8988T (cell line): ENCODE results near the gene ATF4.
"Not testable (repeated sequence)": the region's sequence is repeated elsewhere in the genome, so short reads cannot be mapped to it uniquely, and the experiment has no call there.

Source experiments
- DNase-seq: peaks from one replicate; pipeline ENCODE4 v3.0.0; 2011

The ATF4 gene

DNA sequence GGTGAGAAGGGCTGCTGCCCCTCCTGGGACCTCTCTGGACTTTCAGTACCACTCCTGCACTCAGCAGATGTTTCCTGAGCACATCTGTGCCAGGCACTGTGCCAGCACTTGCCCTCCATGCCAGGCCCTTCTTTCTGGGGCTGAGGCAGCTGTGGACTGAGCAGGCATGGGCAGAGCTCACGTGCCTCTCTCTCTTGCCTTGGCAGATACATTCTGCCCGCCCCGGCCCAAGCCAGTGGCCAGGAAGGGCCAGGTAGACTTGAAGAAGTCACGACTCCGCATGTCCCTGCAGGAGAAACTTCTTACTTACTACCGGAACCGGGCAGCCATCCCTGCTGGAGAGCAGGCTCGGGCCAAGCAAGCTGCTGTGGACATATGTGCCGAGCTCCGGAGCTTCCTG lies 8.3 kb upstream of the ATF4 start:
- DNase-seq, result no peak

DNA sequence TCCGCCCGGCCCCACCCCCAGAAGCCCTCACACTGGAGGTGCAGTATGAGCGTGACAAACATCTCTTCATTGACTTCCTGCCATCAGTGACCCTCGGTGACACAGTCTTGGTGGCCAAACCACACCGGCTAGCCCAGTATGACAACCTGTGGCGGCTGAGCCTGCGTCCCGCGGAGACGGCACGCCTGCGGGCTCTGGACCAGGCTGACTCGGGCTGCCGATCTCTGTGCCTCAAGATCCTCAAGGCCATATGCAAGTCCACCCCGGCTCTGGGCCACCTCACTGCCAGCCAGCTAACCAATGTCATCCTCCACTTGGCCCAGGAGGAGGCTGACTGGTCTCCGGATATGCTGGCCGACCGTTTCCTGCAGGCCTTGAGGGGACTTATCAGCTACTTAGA lies 6.6 kb upstream of the ATF4 start:
- DNase-seq, result no peak

DNA sequence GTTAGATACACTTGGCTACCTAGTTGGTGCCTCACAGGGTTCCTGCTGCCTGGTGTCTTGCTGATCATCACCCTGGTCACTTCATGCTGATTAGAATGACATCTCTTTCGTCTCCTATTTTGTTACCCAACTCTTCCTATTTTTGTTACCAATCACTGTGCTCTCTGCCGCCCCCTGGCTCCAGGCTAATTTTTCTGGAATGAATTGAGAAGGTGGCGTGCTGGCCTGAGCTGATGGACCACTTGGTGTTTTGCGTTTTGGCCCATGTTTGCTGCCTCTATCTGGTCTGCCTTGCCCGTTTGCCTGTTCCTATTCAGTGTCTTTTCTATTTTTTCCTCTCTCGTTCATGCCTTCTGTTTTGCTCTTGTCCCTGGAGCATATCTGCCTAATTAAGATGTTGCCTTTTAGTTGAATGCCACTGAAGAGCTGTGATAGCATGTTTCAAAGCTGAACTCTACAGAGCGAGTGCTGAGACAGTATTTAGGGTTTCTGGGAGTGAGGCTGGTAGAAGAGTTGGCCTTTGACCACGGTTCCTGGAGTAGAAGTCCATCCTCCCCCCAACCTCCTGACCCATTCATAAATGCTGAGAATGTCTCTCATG lies 5.9 kb upstream of the ATF4 start:
- DNase-seq, result no peak

- DNase-seq, result no peak
Observed at GRCh38 chr22:39515266-39516050, 4.9 kb upstream of the ATF4 start.

DNA sequence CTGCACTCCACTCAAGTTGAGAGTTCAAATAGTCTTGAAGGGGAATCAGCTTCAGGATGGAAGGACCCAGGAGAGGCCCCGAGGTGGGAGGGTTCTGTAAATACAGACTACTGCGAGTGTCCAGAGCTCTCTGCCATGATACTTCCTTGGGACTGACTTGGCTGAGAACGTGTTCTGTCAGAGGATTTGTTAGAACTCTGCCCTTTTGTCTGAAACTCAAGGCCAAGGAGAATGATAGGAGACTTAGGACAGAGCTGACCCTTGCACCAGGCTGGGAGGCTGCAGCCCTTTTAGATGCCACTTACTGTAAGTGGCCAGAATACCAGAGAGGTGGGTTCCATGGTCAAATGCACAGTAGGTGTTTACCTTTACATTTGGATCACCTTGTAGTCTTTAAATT lies 2.9 kb upstream of the ATF4 start:
- no peak for DNase-seq

- DNase-seq, result no peak
Observed at GRCh38 chr22:39518144-39518786, 2.1 kb upstream of the ATF4 start.

DNA sequence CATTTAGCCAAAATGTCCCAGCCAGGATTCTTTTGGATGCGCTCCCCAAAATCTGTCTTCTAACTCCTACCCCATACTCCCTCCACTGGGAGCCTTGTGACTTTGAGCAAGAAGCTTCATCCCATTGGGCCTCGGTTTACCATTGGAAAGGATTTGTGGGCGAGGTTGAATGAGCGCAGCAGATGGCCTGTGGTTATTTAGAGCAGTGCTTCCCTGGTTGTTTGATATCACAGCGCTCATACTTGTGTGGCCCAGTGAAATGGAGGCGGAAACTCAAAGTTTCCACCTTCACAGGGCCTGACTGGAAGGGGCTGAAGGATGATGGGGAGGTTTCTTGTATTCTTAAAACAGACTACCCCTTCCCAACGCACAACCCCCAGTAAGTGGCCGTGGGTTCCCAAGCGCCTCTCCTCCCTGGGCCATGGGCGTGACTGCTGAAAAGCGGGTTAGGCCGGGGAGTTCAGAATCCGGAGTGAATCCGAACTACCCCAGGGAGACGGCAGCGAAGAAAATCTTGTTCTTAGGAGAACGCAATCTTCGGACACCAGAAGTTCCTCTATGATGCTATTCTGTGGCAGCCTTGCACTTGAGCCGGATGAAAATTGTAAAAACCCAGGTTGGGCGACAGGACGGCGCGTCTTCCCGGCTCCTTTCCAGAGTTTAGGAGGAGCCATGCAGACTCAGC lies 1.2 kb upstream of the ATF4 start:
- no peak for DNase-seq

DNA sequence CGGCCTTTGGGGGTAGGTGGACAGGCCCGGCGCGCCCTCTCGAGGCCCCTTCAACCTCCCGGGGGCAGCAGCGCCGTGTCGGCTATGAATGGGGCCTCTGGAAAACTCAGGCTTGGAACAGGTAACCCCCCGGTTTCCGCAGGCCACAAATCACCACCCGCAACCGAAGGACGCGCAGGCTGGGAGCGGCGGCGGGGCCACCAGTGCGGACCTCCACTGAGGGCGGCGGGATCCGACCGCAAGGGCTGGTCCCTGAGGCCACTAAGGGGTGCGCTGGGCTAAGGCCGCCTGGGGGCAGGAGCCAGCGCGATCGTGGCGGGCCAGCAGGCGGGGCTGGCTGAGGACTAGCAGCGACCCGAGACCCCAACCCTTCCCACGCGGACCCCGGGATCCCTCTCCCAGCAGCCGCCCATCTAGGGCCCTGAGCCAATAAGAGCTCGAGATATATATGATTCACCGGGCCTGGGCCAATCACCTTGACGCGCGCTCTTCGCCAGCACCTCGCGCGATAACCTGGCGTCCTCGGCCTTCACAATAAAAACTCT lies 609 bp upstream of the ATF4 start:
- DNase-seq, result peak; percentile 93

GRCh38 chr22:39521106-39521885 lies 934 bp downstream of the ATF4 start:
- not testable (repeated sequence) for DNase-seq

DNA sequence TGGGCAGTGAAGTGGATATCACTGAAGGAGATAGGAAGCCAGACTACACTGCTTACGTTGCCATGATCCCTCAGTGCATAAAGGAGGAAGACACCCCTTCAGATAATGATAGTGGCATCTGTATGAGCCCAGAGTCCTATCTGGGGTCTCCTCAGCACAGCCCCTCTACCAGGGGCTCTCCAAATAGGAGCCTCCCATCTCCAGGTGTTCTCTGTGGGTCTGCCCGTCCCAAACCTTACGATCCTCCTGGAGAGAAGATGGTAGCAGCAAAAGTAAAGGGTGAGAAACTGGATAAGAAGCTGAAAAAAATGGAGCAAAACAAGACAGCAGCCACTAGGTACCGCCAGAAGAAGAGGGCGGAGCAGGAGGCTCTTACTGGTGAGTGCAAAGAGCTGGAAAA lies 1.7 kb downstream of the ATF4 start:
- DNase-seq, result not testable (repeated sequence)

GRCh38 chr22:39522567-39523300 lies 2.4 kb downstream of the ATF4 start:
- no peak for DNase-seq

DNA sequence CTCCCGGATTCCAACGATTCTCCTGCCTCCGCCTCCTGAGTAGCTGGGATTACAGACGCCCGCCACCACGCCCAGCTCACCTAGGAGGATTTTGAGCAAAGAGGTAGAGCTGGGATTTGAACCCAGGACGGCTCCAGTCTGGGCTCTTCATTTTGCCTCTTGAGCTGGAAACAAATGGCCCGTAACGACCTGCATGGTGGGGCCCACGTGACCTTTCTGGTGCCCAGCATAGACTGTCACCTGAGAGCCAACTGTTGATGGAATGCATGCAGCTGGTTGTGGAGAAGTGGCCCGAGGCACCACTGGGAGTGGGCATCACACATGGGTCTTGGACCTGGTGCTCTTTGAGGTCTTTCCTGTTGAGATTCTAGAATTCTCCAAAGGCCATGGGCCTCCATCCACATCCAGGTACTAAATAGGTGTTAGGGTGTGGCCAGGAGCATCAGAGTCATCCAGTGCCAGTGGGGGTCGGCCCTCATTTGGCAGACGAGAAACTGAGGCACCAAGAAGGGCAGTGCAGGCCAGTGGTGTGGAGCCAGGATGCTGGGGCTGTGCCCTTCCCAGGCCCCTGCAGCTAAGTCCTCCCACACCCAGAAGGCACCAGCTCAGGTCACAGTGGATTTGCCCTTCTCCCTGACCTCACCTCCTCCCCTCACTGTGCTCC lies 3.9 kb downstream of the ATF4 start:
- DNase-seq, result no peak

- DNase-seq, result no peak
Observed at GRCh38 chr22:39524753-39525657, 4.6 kb downstream of the ATF4 start.

DNA sequence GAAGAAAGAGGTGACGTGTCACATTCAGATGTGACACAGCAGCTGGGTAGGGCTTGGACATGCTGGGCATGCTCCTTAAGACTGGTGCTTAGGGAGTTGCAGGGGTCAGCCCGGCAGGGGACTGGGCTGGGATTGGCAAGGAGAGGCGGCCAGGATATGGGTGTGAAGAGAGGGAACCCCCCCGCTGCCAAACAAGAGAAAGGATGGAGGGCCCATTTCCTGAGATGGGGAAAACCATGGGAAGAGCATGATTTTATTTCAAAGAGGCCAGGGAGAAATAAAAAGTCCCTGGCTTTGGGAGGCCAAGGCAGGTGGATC lies 5.3 kb downstream of the ATF4 start:
- no peak for DNase-seq

DNA sequence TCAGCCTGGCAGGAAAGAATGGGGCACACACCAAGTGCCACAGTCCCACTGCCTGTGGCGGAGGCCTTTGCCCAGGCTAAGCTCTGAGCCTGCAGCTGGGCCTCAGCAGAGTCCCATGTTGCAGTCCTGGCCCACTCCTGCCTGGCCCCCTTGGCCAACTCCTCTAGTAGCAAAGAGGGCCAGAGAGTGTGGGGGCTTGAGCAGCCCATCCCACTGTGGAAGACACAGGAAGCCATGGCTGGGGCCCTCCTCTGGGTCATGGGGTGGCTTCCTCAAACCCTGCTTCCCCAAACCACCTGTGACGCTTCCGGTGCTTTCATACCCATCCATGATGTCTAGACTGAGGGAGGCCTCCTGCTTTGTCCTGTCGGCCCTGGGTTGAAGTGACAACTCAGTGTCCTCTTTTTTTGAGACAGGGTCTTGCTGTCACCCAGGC lies 6.4 kb downstream of the ATF4 start:
- no peak for DNase-seq

GRCh38 chr22:39527481-39527961 lies 7.2 kb downstream of the ATF4 start:
- DNase-seq, result no peak

DNA sequence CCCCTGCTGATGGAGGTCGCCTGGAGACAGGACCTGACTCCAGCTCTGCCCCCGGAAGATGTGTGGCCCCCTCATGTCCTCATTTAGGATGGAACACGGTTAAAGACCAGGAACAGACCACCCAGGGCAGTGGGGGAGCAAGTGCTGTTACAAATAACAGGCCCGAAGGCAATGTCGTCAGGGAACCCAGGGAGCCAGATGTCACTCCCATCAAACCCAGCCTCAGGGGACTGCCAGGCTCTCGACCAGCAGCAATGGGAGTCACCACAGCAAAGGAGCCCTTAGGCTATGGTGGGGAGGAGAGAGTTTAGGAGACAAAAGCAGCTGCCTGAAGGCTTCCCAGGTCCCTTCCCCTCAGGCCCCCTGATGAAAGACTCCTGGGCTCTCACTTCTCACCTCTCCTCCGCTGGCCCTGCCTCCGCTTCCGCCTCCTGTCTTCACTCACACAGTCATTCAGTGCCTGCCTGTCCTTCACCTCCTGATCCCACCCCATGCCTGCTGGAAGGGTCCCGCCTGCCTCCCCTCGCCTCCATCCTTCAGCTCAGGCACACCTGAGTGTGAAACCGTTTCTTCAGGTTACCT lies 7.8 kb downstream of the ATF4 start:
- no peak for DNase-seq

DNA sequence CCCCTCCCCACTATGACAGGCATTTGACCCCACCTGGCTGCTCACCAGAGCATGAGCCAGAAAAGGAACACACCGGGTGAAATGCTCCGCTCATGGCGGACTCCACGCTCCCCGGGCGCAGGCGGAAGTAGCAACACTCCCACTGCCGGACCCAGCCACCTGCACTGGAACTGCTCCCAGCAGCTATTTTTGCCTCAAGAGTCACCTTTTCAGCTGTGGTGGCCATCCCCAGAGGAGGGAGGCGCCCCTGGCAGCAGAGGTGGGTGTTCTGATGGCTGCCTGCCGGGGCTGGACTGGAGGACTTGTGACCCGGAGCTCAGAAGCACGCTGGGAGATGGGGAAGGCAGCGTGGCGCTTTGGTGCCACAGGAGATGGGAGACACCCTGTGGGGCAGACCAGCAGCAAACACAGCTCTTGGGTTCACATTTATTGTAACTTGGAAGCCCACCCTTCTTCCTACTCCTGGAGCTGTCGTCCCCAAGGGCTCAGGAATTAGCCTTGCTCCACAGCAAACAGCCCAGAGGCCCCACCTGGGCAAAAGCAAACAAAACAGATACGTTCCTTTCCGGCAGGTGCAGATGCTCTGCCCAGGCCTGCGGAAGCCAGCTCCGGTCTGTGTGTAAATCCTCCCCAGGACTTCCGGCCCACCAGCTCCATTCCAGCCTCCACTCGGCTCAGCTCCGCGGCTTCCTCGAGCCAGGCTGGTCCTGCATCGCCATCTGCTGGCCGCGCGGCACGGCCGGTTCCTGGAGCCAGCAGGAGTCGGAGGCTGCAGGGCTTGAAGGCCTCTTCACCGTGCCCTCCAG lies 8.5 kb downstream of the ATF4 start:
- peak; percentile 71 for DNase-seq

GRCh38 chr22:39529487-39529851 lies 9.1 kb downstream of the ATF4 start:
- no peak for DNase-seq
